K562 (cell line): Measurements from ENCODE around the gene ASB7. TPM values are rescaled to one million over a fixed set of nuclear protein-coding genes. Genes with fewer than 3 reads are reported as not detected.

Source experiments
- CBX2 ChIP-seq: fragments of 200-600 bp; sonication (generic); IDR thresholded peaks from one replicate; pipeline ENCODE4 v1.6.1; 2012; ENCODE audit warnings: mild to moderate bottlenecking, low read length, inconsistent platforms; ENCODE audit not compliant: insufficient read depth, poor library complexity, severe bottlenecking
- DNMT1 ChIP-seq: fragments of 450-650 bp; IDR thresholded peaks from 2 replicates; pipeline ENCODE4 v1.6.1; 2016; ENCODE audit warnings: antibody characterized with exemption, mild to moderate bottlenecking
- NUFIP1 ChIP-seq: fragments of 450-650 bp; IDR thresholded peaks from 2 replicates; pipeline ENCODE4 v1.6.1; 2018; ENCODE audit not compliant: partially characterized antibody
- PHTF2 ChIP-seq: fragments of 250-450 bp; sonication (Bioruptor Pico); IDR thresholded peaks from 2 replicates; pipeline ENCODE4 v1.5.0; 2021; ENCODE audit warnings: mild to moderate bottlenecking
- ZKSCAN8 ChIP-seq: fragments of 200-800 bp; sonication (Bioruptor generic); IDR thresholded peaks from 2 replicates; pipeline ENCODE4 v1.6.1; 2016; ENCODE audit warnings: missing genetic modification characterization, missing compliant biosample characterization
- ZNF124 ChIP-seq: sonication (generic); formaldehyde crosslinking; IDR thresholded peaks from 2 replicates; pipeline ENCODE4 v1.8.1; 2022; ENCODE audit warnings: missing genetic modification reagents
- ZNF586 ChIP-seq: fragments of 450-650 bp; formaldehyde crosslinking; conservative IDR thresholded peaks from 2 replicates; pipeline ENCODE4 v1.4.0; 2020; ENCODE audit warnings: mild to moderate bottlenecking, moderate library complexity
- polyA plus RNA-seq, 8 experiments: library from polyadenylated mRNA; depleted of rRNA in 4 of 8; stranded (reverse) in 5 of 8; unstranded in 3 of 8; fragments of >200 nt; fragmentation: Nextera tagmentation in 2 of 8; fragmentation: Illumina TruSeq in 1 of 8; extraction: Ambion mirVana in 2 of 8; extraction: Trizol in 1 of 8; gene quantifications; 2 replicates each; pipeline versions ENCODE4 v1.2.1 to v1.2.3, GENCODE V29; 2011 to 2014; ENCODE audit warnings: inconsistent platforms in 1 of 8, missing spikeins in 1 of 8
- total RNA-seq, 7 experiments: library from RNA; depleted of rRNA in 6 of 7; stranded (reverse); fragments of >200 nt in 6 of 7; fragmentation: Illumina TruSeq in 2 of 7; extraction: Trizol in 2 of 7; gene quantifications; 2 replicates each; pipeline versions ENCODE4 v1.2.1 to v1.2.3, GENCODE V29; 2011 to 2021; ENCODE audit warnings: low replicate concordance in 1 of 7
- TF ChIP-seq, protein P1 (sequence below): sonication (generic); formaldehyde crosslinking; IDR thresholded peaks from 2 replicates; pipeline ENCODE4 v1.8.0; 2023; ENCODE audit warnings: missing genetic modification reagents, mild to moderate bottlenecking, borderline replicate concordance
- TF ChIP-seq, protein P2 (sequence below): sonication (generic); formaldehyde crosslinking; IDR thresholded peaks from 2 replicates; pipeline ENCODE4 v1.8.0; 2022; ENCODE audit warnings: missing genetic modification reagents, mild to moderate bottlenecking, moderate library complexity, borderline replicate concordance
- TF ChIP-seq, protein P3 (sequence below): fragments of 450-650 bp; conservative IDR thresholded peaks from 2 replicates; pipeline ENCODE4 v1.6.1; 2016; ENCODE audit warnings: missing genetic modification characterization, low read depth, mild to moderate bottlenecking, control low read depth, missing compliant biosample characterization
- TF ChIP-seq, protein P4 (sequence below): IDR thresholded peaks from 2 replicates; pipeline ENCODE4 v1.6.1; 2016; ENCODE audit warnings: missing genetic modification characterization, missing compliant biosample characterization
- TF ChIP-seq, protein P5 (sequence below): fragments of 450-650 bp; formaldehyde crosslinking; IDR thresholded peaks from 2 replicates; pipeline ENCODE4 v1.4.0; 2022; ENCODE audit warnings: missing genetic modification characterization

ASB7 gene
- total and polyA plus RNA-seq, 9 of the 15 experiments (the other 6 are each of a cell fraction or from before 2014, with no cell fraction given) = 1.8 to 10.1 (median 6.8) TPM

DNA sequence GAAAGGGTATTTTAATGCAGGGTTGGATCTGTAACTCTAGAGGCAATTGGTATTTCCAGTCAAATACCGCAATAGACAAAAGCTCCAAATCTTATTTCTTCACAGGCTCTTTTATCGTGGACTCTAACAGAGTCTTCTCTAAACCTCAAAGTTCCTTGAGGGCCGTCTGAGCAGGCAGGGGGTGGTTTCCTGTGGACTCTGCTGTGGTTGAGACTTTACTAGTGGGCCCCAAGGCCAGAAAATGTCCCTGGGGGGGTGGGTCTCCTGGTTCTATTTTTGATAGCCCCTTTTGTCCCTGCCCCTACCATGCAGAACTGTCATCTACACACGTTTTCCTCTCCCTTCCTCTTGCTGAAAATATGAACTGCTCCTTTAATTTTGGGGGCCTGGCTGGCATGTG lies 80.1 kb downstream of the ASB7 start (continued):
- TF ChIP-seq, protein P1, sequence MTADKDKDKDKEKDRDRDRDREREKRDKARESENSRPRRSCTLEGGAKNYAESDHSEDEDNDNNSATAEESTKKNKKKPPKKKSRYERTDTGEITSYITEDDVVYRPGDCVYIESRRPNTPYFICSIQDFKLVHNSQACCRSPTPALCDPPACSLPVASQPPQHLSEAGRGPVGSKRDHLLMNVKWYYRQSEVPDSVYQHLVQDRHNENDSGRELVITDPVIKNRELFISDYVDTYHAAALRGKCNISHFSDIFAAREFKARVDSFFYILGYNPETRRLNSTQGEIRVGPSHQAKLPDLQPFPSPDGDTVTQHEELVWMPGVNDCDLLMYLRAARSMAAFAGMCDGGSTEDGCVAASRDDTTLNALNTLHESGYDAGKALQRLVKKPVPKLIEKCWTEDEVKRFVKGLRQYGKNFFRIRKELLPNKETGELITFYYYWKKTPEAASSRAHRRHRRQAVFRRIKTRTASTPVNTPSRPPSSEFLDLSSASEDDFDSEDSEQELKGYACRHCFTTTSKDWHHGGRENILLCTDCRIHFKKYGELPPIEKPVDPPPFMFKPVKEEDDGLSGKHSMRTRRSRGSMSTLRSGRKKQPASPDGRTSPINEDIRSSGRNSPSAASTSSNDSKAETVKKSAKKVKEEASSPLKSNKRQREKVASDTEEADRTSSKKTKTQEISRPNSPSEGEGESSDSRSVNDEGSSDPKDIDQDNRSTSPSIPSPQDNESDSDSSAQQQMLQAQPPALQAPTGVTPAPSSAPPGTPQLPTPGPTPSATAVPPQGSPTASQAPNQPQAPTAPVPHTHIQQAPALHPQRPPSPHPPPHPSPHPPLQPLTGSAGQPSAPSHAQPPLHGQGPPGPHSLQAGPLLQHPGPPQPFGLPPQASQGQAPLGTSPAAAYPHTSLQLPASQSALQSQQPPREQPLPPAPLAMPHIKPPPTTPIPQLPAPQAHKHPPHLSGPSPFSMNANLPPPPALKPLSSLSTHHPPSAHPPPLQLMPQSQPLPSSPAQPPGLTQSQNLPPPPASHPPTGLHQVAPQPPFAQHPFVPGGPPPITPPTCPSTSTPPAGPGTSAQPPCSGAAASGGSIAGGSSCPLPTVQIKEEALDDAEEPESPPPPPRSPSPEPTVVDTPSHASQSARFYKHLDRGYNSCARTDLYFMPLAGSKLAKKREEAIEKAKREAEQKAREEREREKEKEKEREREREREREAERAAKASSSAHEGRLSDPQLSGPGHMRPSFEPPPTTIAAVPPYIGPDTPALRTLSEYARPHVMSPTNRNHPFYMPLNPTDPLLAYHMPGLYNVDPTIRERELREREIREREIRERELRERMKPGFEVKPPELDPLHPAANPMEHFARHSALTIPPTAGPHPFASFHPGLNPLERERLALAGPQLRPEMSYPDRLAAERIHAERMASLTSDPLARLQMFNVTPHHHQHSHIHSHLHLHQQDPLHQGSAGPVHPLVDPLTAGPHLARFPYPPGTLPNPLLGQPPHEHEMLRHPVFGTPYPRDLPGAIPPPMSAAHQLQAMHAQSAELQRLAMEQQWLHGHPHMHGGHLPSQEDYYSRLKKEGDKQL (CRISPR knock-in tag) = no peak
- TF ChIP-seq, protein P2, sequence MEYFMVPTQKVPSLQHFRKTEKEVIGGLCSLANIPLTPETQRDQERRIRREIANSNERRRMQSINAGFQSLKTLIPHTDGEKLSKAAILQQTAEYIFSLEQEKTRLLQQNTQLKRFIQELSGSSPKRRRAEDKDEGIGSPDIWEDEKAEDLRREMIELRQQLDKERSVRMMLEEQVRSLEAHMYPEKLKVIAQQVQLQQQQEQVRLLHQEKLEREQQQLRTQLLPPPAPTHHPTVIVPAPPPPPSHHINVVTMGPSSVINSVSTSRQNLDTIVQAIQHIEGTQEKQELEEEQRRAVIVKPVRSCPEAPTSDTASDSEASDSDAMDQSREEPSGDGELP = no peak
- TF ChIP-seq, protein P3, sequence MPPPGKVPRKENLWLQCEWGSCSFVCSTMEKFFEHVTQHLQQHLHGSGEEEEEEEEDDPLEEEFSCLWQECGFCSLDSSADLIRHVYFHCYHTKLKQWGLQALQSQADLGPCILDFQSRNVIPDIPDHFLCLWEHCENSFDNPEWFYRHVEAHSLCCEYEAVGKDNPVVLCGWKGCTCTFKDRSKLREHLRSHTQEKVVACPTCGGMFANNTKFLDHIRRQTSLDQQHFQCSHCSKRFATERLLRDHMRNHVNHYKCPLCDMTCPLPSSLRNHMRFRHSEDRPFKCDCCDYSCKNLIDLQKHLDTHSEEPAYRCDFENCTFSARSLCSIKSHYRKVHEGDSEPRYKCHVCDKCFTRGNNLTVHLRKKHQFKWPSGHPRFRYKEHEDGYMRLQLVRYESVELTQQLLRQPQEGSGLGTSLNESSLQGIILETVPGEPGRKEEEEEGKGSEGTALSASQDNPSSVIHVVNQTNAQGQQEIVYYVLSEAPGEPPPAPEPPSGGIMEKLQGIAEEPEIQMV (tag) = no peak
- no peak for TF ChIP-seq NUFIP1
- TF ChIP-seq, protein P4, sequence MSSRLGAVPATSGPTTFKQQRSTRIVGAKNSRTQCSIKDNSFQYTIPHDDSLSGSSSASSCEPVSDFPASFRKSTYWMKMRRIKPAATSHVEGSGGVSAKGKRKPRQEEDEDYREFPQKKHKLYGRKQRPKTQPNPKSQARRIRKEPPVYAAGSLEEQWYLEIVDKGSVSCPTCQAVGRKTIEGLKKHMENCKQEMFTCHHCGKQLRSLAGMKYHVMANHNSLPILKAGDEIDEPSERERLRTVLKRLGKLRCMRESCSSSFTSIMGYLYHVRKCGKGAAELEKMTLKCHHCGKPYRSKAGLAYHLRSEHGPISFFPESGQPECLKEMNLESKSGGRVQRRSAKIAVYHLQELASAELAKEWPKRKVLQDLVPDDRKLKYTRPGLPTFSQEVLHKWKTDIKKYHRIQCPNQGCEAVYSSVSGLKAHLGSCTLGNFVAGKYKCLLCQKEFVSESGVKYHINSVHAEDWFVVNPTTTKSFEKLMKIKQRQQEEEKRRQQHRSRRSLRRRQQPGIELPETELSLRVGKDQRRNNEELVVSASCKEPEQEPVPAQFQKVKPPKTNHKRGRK = no peak
- TF ChIP-seq, protein P5, sequence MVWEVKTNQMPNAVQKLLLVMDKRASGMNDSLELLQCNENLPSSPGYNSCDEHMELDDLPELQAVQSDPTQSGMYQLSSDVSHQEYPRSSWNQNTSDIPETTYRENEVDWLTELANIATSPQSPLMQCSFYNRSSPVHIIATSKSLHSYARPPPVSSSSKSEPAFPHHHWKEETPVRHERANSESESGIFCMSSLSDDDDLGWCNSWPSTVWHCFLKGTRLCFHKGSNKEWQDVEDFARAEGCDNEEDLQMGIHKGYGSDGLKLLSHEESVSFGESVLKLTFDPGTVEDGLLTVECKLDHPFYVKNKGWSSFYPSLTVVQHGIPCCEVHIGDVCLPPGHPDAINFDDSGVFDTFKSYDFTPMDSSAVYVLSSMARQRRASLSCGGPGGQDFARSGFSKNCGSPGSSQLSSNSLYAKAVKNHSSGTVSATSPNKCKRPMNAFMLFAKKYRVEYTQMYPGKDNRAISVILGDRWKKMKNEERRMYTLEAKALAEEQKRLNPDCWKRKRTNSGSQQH (CRISPR knock-in tag) = no peak
- no peak for TF ChIP-seq DNMT1
- no peak for TF ChIP-seq ZNF124 (CRISPR knock-in tag)
- no peak for TF ChIP-seq ZKSCAN8 (CRISPR knock-in tag)
- no peak for TF ChIP-seq CBX2
- TF ChIP-seq ZNF586 (CRISPR knock-in tag) = no peak
- no peak for TF ChIP-seq PHTF2 (CRISPR knock-in tag)
